Measurements from ENCODE around the gene MALRD1. TPM values are rescaled to one million over a fixed set of nuclear protein-coding genes. Genes with fewer than 3 reads are reported as not detected.

MALRD1 gene
- total RNA-seq, 2 donors from 2014 or later: not detected

DNA sequence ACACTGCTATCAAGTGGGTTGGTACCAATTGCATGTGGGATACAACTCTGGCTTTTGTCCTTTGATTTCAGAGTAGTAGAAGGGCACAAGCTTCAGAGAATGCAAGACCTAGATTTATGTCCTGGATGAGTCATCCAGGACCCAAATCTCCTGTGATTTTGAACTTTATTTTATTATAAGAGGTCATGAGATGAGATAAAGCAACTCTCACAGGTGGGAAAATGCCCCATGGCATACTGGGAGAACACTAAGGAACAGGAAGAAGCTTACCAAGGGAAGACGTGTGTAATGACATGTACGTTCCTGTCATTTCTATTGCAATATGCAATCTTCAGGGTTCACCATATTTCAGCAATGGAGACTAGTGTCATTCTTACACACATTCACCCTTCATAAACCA, 966 bp downstream of the MALRD1 start:
- Mint-ChIP-seq H3K27ac (no peak overlapping the region), H3K4me3 (no peak overlapping the region), H3K27me3 (no peaks in the 10 kb centered on the region), H3K4me1 (no peaks in the 10 kb centered on the region), H3K36me3 (ENCODE audit: low read depth) (no peaks in the 10 kb centered on the region)
- ATAC-seq (no peak), DNase-seq (no peak)
- H3K9me3 ChIP-seq (ENCODE audit: control insufficient read depth, low read length, poor library complexity, severe bottlenecking): no peaks in the 10 kb centered on the region

DNA sequence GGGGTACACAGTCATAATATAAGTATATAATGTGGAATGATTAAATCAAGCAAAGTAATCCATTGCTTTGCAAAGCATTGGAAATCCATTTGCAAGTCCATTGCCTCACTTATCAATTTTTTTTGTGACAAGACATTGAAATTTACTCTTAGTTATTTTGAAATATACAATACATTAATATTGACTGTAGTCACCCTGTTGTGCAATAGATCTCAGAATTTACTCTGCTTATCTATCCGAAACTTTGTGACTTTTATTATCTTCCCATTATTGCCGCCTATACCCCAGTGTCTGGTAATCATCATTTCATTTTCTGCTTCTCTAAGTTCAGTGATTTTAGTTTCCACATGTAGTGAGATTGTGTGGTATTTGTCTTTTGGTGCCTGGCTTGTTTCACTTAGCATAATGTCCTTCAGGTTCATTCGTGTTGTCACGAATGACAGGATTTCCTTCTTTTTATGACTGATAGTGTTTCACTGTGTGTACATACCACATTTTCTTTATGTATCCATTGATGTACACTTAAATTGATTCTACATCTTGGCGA, 5.8 kb downstream of the MALRD1 start:
- DNase-seq (no peak), ATAC-seq (no peak)
- no peaks in the 10 kb centered on the region for H3K27me3 Mint-ChIP-seq
- no peaks in the 10 kb centered on the region for H3K36me3 Mint-ChIP-seq (ENCODE audit: low read depth)
- H3K4me3 Mint-ChIP-seq: no peak overlapping the region
- no peaks in the 10 kb centered on the region for H3K4me1 Mint-ChIP-seq
- no peak overlapping the region for H3K27ac Mint-ChIP-seq
- no peaks in the 10 kb centered on the region for H3K9me3 ChIP-seq (ENCODE audit: control insufficient read depth, low read length, poor library complexity, severe bottlenecking)

DNA sequence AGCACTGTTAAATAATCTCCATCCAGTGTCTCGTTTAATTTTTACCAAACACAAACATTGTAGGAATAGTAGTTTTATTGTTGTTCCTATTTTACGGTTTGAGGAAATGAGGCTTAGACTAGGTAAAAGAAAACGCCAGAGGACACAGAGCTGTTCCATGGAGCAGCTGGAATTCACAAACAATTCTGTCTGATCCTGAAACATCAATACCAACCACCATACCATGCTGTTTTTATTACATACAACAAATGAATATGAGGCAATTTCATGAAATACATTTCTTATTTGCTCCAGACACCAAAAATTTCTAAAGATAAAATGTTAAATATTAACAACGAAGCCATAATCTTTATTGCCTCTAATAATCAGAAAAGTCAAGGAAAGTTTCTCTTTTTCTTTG, 9.4 kb downstream of the MALRD1 start:
- no peaks in the 10 kb centered on the region for H3K36me3 Mint-ChIP-seq (ENCODE audit: low read depth)
- DNase-seq (no peak), ATAC-seq (no peak)
- H3K4me3 Mint-ChIP-seq: no peak overlapping the region
- H3K27ac Mint-ChIP-seq: no peak overlapping the region
- no peaks in the 10 kb centered on the region for H3K4me1 Mint-ChIP-seq
- no peaks in the 10 kb centered on the region for H3K27me3 Mint-ChIP-seq
- H3K9me3 ChIP-seq (ENCODE audit: control insufficient read depth, low read length, poor library complexity, severe bottlenecking): no peaks in the 10 kb centered on the region

DNA sequence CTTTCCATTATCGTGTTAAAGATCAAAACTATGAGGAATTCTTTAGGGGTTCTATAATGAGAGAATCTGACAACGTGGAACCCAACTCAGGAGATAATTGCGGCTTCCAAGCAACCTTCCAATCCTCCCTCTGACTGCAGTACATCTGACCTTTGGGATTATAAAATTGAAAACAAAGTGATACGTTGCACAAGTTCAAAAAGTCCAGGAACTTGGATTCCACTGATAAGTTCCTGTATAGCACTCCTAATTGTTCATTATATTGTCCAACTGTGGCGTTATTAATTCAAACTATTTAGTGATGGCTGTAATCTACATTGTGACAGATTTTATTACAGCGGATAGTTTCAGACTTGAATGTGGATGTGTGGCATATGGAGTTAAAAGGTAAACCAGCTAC, 15.4 kb downstream of the MALRD1 start:
- ATAC-seq (no peak), DNase-seq (no peak)
- Mint-ChIP-seq H3K36me3 (ENCODE audit: low read depth) (no peaks in the 10 kb centered on the region), H3K4me3 (no peak overlapping the region), H3K27me3 (no peaks in the 10 kb centered on the region), H3K4me1 (no peaks in the 10 kb centered on the region), H3K27ac (no peak overlapping the region)
- H3K9me3 ChIP-seq (ENCODE audit: control insufficient read depth, low read length, poor library complexity, severe bottlenecking): no peaks in the 10 kb centered on the region

DNA sequence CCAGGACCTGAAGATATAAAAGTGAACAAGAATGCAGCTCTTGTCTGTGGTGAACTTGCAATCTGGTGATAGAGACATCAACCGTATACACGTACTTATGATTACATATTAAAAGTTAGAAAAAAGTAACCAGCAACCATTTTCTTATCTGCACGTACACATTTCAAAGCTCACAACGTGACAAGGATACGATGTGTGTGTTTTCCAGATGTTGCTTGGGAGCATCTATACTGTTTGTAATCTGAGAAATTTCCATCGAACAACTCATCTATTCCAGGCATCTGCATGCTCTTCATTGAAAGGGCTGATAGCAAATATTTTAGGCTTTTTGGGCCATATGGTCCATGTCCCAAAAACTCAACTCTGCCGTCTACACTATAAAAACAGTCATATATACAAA, 23.3 kb downstream of the MALRD1 start:
- DNase-seq (no peak), ATAC-seq (no peak)
- H3K4me1 Mint-ChIP-seq: no peaks in the 10 kb centered on the region
- H3K9me3 ChIP-seq (ENCODE audit: control insufficient read depth, low read length, poor library complexity, severe bottlenecking): no peaks in the 10 kb centered on the region
- no peak overlapping the region for H3K27ac Mint-ChIP-seq
- no peaks in the 10 kb centered on the region for H3K36me3 Mint-ChIP-seq (ENCODE audit: low read depth)
- H3K4me3 Mint-ChIP-seq: no peak overlapping the region
- H3K27me3 Mint-ChIP-seq: no peaks in the 10 kb centered on the region

DNA sequence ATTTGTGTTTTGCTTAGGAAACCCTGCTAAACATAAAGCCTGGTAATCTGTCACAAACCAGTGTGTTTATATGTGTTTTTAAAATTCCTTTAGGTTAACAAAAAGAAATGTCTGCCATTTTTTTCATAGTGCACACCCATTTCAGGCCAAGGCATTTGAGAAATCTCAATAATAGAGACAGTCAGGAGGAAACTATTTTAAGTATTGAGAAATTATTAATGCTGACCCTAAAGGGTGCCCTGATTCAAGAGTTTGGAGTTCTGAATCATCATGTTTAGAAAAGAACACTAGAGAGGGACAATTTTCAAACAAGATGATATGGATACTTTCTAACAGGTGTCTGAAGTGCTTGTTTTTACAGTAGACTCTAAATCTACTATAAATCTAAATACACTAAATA, 28.7 kb downstream of the MALRD1 start:
- H3K9me3 ChIP-seq (ENCODE audit: control insufficient read depth, low read length, poor library complexity, severe bottlenecking): no peaks in the 10 kb centered on the region
- no peak overlapping the region for H3K27ac Mint-ChIP-seq
- no peaks in the 10 kb centered on the region for H3K36me3 Mint-ChIP-seq (ENCODE audit: low read depth)
- H3K4me1 Mint-ChIP-seq: no peaks in the 10 kb centered on the region
- DNase-seq: no peak
- no peak for ATAC-seq
- no peaks in the 10 kb centered on the region for H3K27me3 Mint-ChIP-seq
- no peak overlapping the region for H3K4me3 Mint-ChIP-seq

DNA sequence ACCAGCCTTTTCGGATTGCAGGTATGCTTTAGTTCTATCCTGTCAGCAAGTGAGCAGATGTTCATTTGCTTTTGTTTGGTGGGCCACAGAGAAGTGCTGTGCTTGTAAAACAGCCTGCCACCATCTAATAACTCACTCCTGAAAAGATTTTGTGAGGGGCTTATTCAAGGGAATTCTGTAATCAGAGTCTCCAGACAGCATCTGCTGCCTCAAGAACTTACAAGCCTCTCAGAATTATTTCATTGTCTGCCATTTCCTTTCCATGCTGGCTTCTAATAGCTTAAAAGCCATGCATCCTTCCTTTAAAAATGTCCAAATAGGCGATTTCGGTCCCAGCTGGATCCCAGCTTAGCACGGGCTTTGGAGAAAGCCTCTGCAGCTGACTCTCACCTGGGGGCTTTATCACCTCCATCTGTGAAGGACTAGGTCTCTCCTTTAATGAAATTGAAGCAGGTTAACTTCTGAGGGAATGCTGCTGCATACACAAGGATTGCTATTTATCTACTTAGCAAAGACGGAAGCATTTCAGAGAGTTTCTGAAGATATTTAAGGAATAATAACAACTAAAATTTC, 48.0 kb downstream of the MALRD1 start:
- ATAC-seq: no peak
- H3K27me3 Mint-ChIP-seq: no peaks in the 10 kb centered on the region
- no peaks in the 10 kb centered on the region for H3K4me1 Mint-ChIP-seq
- no peaks in the 10 kb centered on the region for H3K36me3 Mint-ChIP-seq (ENCODE audit: low read depth)
- H3K9me3 ChIP-seq (ENCODE audit: control insufficient read depth, low read length, poor library complexity, severe bottlenecking): no peaks in the 10 kb centered on the region
- no peak overlapping the region for H3K27ac Mint-ChIP-seq
- no peak for DNase-seq
- no peak overlapping the region for H3K4me3 Mint-ChIP-seq

DNA sequence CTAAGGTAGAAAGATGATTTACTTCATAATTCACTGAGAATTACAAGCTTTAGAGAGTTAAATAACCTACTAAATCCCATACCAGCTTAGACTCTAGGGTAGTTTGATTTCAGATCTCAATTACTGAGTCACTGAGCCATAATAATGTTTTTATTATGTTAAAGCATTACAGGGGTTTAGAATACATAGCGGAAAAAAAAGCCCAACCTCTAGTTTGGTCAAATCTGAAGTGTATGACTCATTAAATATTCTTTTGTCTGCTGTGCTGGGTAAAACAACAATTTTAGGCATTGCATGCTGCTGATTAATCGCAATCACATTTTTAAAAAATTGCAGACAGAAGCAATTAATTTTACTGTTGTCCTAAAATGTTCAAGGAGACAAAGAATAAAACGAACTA, 48.5 kb downstream of the MALRD1 start:
- Mint-ChIP-seq H3K27ac (no peak overlapping the region), H3K4me3 (no peak overlapping the region), H3K4me1 (no peaks in the 10 kb centered on the region), H3K27me3 (no peaks in the 10 kb centered on the region), H3K36me3 (ENCODE audit: low read depth) (no peaks in the 10 kb centered on the region)
- ATAC-seq (no peak), DNase-seq (no peak)
- H3K9me3 ChIP-seq (ENCODE audit: control insufficient read depth, low read length, poor library complexity, severe bottlenecking): no peaks in the 10 kb centered on the region

DNA sequence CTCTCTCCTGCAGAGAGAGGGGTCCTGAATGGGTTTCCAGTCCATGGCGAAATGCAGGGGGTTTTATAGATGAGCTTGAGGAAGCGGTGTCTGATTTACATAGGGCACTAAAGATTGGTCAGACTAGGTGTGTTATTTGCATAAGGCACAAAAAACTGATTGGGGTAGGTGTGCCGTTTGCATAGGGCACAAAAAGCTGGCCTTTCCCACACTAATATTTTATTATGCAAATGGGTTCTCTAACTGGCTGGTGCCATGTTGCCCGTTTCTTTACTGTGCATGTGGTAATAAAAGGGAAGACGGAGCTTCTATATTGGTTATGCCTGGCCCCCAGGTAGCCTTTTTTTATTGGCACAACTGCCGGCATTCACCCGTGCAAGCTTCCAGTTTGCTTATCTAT, 50.2 kb downstream of the MALRD1 start:
- H3K4me3 Mint-ChIP-seq: no peak overlapping the region
- DNase-seq: no peak

DNA sequence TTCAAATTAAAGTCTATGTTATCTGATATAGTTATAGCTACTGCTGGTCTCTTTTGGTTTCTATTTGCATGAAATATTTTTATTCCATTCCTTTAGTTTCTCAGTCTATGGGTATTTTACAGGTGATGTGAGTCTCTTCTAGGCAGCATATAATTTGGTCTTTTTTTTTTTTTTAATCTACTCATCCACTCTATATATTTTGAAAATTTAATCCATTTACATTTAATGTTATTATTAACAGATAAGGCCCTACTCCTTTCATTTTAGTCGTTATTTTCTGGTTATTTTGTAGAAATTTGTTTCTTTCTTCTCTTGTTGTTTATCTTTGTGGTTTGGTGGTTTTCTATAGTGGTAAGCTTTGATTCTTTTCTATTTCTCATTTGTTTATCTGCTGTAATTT, 58.8 kb downstream of the MALRD1 start:
- no peak overlapping the region for H3K4me3 Mint-ChIP-seq
- ATAC-seq: no peak
- H3K27ac Mint-ChIP-seq: no peak overlapping the region
- no peaks in the 10 kb centered on the region for H3K36me3 Mint-ChIP-seq (ENCODE audit: low read depth)
- no peak for DNase-seq
- no peaks in the 10 kb centered on the region for H3K4me1 Mint-ChIP-seq
- H3K27me3 Mint-ChIP-seq: no peaks in the 10 kb centered on the region
- peaks cover 2% of the 10 kb centered on the region for H3K9me3 ChIP-seq (ENCODE audit: control insufficient read depth, low read length, poor library complexity, severe bottlenecking)

More for the DNA sequence above, 50.2 kb downstream of the MALRD1 start:
- H3K27me3 Mint-ChIP-seq: no peaks in the 10 kb centered on the region
- H3K36me3 Mint-ChIP-seq (ENCODE audit: low read depth): no peaks in the 10 kb centered on the region
- no peak for ATAC-seq
- no peaks in the 10 kb centered on the region for H3K9me3 ChIP-seq (ENCODE audit: control insufficient read depth, low read length, poor library complexity, severe bottlenecking)
- no peak overlapping the region for H3K27ac Mint-ChIP-seq
- no peaks in the 10 kb centered on the region for H3K4me1 Mint-ChIP-seq

DNA sequence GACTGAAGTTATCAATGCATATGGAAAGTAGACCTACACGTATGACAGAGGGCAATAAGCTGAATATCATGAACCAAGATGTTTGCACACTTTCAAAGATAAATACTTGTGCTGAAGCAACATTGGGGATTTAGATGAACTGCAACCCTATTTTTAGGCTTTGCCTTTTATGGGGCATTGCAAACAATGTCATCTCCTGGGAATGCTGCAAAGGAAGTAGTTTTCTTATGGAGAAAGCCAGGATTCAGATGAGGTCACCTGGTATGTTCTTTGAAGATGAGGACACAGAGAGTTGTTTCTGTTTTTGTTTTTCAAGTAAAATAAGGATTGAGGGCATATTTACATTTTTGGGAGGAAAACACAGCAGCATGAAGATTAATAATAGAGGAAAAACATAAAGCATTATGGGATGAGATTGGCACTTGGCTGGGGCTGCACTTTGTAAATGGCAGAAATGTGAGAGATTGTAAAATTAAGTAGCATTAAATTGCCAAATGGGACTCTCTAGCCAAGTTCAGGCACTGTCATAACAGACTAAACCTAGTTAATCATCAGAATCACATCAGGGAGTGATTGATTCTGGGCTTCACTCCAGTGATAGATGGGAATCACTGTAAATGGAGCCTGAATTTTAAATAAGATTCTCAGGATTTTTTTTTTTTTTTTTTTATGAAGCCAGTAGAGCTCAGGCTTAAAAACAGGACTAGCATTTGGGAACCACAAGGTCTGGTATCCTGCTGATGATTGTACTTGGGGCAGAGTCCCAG, 63.1 kb downstream of the MALRD1 start:
- H3K9me3 ChIP-seq (ENCODE audit: control insufficient read depth, low read length, poor library complexity, severe bottlenecking): peaks cover 2% of the 10 kb centered on the region
- H3K27ac Mint-ChIP-seq: no peak overlapping the region
- H3K27me3 Mint-ChIP-seq: no peaks in the 10 kb centered on the region
- no peak for ATAC-seq
- H3K4me3 Mint-ChIP-seq: no peak overlapping the region
- no peak for DNase-seq
- H3K36me3 Mint-ChIP-seq (ENCODE audit: low read depth): no peaks in the 10 kb centered on the region
- H3K4me1 Mint-ChIP-seq: no peaks in the 10 kb centered on the region

DNA sequence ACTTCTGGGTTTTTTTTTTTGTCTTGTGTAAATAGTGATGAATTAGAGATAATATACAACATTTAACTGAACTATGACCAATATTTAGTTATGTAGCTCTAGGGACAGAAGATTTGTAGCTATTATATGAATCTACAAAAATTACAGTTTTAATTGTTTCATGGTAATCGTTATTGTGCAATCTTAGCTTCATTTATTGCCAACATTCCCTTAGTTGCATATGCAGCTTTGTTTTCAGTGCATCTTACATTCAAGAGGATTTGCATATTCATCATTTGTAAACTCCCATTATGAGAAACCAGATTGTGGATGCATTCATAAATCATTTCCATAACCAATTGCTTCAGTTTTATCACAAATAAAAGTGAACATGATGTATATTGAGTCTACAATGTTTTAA, 68.8 kb downstream of the MALRD1 start:
- Mint-ChIP-seq H3K4me3 (no peak overlapping the region), H3K36me3 (ENCODE audit: low read depth) (no peaks in the 10 kb centered on the region), H3K27ac (no peak overlapping the region), H3K27me3 (no peaks in the 10 kb centered on the region), H3K4me1 (no peaks in the 10 kb centered on the region)
- ATAC-seq: no peak
- no peak for DNase-seq
- no peaks in the 10 kb centered on the region for H3K9me3 ChIP-seq (ENCODE audit: control insufficient read depth, low read length, poor library complexity, severe bottlenecking)

DNA sequence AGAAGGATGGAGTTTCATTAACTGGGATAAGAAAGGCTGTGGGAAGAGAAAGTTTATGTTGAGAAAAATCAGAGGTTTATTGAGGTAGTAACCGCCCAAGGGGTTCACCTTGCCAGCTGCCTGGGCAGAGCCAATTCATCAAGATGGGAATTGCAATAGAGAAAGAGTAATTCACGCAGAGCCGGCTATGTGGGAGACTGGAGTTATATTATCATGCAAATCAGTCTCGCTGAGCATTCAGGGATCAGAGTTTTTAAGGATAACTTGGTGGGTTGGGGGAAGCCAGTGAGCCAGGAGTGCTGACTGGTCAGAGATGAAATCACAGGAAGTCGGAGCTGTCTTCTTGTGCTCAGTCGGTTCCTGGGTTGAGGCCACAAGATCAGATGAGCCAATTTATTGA, 70.6 kb downstream of the MALRD1 start:
- no peaks in the 10 kb centered on the region for H3K4me1 Mint-ChIP-seq
- no peak overlapping the region for H3K4me3 Mint-ChIP-seq
- no peak for ATAC-seq
- H3K9me3 ChIP-seq (ENCODE audit: control insufficient read depth, low read length, poor library complexity, severe bottlenecking): no peaks in the 10 kb centered on the region
- H3K27ac Mint-ChIP-seq: no peak overlapping the region
- no peaks in the 10 kb centered on the region for H3K27me3 Mint-ChIP-seq
- DNase-seq: no peak
- H3K36me3 Mint-ChIP-seq (ENCODE audit: low read depth): no peaks in the 10 kb centered on the region

DNA sequence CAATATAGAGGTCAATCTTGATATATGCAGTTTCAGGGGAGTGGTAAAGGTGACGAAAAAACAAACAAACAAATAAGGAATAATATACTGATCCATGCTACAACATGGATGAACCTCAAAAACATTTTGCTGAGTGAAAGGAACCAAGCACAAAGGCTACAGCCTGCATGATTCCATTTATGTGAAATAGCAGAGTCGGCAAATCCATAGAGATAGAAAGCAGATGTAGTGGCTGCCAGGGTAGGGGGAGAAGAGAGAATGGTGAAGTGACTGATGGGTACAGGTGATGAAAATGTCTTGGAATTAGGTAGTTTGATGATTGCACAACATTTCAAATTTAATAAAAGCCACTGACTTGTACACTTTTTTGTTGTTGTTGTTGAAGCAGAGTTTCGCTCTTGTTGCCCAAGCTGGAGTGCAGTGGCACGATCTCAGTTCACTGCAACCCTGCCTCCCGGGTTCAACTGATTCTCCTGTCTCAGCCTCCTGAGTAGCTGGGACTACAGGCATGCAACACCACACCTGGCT, 71.8 kb downstream of the MALRD1 start:
- DNase-seq: no peak
- Mint-ChIP-seq H3K27ac (no peak overlapping the region), H3K36me3 (ENCODE audit: low read depth) (no peaks in the 10 kb centered on the region), H3K4me3 (no peak overlapping the region), H3K4me1 (no peaks in the 10 kb centered on the region), H3K27me3 (no peaks in the 10 kb centered on the region)
- no peaks in the 10 kb centered on the region for H3K9me3 ChIP-seq (ENCODE audit: control insufficient read depth, low read length, poor library complexity, severe bottlenecking)
- ATAC-seq: no peak

All from T-helper 17 cell (primary cell).